Fibroblast of skin of left biceps (primary cell): Measurements from ENCODE around the gene ING2.
"Not testable (repeated sequence)": the region's sequence is repeated elsewhere in the genome, so short reads cannot be mapped to it uniquely, and the experiment has no call there.

Experiments used
- DNase-seq, 2 experiments: peaks; one replicate each; pipeline ENCODE4 v3.0.0-alpha.2; 2013; ENCODE audit warnings: low read depth in 2 of 2

The ING2 gene

DNA sequence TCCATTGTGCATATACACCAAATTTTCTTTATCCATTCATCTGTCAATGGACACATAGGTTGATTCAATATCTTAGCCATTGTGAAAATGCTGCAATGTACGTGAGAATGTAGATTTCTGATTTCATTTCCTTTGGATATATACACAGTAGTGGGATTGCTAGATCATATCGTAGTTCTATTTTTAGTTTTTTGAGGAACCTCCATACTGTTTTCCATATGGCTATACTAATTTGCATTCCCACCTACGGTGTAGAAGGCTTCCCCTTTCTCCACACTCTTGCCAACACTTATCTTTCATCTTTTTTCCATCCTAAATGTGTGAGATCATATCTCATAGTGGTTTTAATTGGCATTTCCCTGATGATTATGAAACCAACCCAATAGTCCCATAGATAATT, 43.4 kb downstream of the ING2 start:
- no peak for DNase-seq

GRCh38 chr4:183550345-183551093, 45.7 kb downstream of the ING2 start:
- DNase-seq, result no peak

DNA sequence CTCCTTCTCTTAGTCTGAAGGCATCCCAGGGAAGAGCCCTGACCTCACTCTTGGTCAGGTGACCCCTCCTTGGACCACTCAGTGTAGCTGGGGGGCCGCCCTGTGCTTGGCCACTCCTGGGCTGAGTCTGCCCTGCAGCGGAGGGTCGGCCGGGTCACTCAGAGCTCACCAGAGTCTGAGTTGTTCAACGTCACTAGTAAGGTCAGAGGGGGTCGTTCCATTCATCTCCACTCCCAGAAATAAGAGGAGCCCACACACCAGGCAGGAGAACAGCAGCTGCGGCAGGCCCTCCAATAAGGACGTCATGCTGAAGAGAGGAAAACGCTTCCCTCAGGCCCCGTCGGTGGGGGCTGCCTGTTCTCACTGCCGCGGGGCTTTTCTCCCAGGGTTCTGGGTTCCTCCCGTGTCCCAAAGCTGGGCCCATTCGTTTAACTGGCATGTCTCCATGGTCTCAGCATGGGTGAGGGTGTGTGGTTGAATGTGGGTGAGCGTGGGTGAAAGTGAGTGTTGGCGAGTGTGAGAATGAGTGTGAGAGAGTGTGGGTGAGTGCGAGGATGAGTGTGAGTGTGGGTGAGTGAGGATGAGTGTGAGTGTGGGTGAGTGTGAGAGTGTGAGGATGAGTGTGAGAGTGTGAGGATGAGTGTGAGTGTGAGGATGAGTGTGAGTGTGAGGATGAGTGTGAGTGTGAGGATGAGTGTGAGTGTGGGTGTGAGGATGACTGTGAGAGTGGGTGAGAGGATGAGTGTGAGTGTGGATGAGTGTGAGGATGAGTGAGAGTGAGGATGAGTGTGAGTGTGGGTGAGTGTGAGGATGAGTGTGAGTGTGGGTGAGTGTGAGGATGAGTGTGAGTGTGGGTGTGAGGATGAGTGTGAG, 47.7 kb downstream of the ING2 start:
- DNase-seq, result no peak

DNA sequence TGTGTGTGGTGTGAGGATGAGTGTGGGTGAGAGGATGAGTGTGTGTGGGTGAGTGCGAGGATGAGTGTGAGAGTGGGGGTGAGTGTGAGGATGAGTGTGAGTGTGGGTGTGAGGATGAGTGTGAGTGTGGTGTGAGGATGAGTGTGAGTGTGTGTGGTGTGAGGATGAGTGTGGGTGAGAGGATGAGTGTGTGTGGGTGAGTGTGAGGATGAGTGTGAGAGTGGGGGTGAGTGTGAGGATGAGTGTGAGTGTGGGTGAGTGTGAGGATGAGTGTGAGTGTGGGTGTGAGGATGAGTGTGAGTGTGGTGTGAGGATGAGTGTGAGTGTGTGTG, 48.3 kb downstream of the ING2 start:
- DNase-seq, result not testable (repeated sequence)

DNA sequence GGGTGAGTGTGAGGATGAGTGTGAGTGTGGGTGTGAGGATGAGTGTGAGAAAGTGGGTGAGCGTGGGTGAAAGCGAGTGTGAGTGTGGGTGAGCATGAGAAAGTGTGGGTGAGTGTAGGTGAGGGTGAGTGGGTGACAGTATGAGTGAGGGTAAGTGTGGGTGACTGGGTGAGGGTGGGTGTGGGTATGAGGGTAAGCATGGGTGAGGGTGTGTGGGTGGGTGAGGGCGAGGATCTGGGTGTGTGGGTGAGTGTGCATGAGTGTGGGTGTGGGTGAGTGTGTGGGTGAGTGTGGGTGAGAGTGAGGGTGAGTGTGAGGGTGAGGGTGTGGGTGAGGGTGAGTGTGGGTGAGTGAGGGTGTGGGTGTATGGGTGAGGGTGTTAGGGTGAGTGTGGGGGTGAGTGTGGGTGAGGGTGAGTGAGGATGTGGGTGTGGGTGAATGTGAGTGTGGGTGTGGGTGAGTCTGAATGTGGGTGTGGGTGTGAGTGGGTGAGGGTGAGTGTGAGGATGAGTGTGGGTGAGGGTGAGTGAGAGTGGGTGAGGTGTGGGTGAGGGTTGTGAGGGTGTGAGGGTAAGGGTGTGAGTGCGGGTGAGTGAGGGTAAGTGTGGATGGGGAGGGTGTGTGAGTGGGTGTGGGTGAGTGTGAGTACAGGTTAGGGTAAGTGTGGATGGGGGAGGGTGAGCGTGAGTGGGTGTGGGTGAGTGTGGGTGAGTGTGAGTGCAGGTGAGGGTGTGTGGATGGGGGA, 48.9 kb downstream of the ING2 start:
- no peak for DNase-seq

GRCh38 chr4:183554346-183554686, 49.5 kb downstream of the ING2 start:
- no peak for DNase-seq

DNA sequence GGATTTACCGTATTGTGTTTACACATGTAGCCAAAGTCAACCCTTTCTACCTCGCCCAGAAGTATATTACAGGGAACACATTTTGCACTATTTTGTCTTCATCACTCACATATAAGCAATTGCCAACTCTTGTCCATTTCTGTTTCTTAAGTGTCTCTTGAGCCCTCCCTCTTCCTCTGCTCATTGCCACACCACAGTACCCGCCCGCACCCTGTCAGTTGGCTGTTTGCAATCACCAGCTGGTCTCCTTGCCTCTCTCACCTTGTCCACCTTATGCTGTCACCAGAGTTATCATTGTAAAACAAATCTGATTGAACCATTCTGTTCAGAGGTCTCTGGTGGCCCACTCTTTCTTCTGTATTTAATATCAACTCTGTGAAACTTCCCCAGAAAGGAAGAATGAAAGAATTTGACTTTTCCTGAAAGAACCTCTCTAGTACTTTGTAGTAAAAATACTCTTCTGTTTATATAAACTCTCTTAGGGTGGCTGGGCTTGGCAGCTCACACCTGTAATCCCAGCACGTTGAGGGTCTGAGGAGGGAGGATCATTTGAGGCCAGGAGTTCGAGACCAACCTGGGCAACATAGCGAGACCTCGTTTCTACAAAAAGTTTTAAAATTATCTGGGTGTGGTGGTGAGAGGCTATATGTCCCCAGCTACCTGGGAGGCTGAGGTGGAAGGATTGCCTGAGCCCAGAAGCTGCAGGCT, 50.2 kb downstream of the ING2 start:
- DNase-seq, result no peak

- no peak for DNase-seq
Measured at GRCh38 chr4:183556947-183557346, 52.1 kb downstream of the ING2 start.

GRCh38 chr4:183557611-183558010, 52.8 kb downstream of the ING2 start:
- DNase-seq, result no peak

DNA sequence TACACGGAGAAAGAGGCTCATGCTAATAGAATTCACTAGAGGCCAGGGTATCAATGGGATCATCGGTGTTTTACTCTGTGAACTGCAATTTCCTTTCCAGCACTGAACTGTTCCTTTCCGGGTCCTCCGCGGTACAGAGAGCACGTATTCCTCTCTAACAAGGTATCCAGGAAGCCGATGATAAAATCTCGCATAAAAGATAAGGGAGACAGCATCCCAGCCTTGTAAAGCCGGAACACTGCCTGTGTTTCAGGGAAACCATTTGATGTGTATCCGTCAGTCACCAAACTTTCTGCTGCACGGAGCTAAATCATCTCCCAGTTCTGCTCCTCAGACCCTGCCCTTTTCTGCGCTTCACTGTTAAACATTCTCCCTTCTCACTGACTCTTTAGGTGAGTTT, 54.0 kb downstream of the ING2 start:
- DNase-seq, result no peak

- DNase-seq, result no peak
Measured at GRCh38 chr4:183561905-183562304, 57.0 kb downstream of the ING2 start.
